Keratinocyte (primary cell): ENCODE results near the gene ELOA.
"Not testable (repeated sequence)": the region's sequence is repeated elsewhere in the genome, so short reads cannot be mapped to it uniquely, and the experiment has no call there.

Source experiments
- EZH2 ChIP-seq: IDR thresholded peaks from one replicate; pipeline ENCODE4 v1.6.1; 2012; ENCODE audit warnings: inconsistent platforms, mild to moderate bottlenecking, low read length, moderate library complexity
- TF ChIP-seq, protein P1 (sequence below), 3 experiments: IDR thresholded peaks in 1 of 3; conservative IDR thresholded peaks in 1 of 3; optimal IDR thresholded peaks in 1 of 3; 2 replicates in 2 of 3; 3 replicates in 1 of 3; pipeline versions ENCODE3 to v1.5.1; 2011; ENCODE audit warnings: low read length in 3 of 3, mild to moderate bottlenecking in 3 of 3, moderate library complexity in 2 of 3, control low read depth in 1 of 3, inconsistent platforms in 1 of 3; ENCODE audit not compliant: insufficient read depth in 2 of 3; ENCODE audit errors: extremely low read depth in 1 of 3

DNA sequence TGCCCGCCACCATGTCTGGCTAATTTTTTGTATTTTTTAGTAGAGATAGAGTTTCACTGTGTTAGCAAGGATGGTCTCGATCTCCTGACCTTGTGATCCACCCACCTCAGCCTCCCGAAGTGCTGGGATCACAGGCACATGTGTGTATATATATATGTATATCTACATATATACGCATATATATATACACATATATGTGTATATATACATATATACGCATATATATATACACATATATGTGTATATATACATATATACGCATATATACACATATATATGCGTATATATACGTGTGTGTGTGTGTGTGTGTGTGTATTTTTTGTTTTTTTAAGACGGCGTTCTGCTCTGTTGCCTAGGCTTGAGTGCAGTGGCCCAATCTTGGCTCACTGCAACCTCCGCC is 39.9 kb downstream of the ELOA start:
- TF ChIP-seq, protein P1, sequence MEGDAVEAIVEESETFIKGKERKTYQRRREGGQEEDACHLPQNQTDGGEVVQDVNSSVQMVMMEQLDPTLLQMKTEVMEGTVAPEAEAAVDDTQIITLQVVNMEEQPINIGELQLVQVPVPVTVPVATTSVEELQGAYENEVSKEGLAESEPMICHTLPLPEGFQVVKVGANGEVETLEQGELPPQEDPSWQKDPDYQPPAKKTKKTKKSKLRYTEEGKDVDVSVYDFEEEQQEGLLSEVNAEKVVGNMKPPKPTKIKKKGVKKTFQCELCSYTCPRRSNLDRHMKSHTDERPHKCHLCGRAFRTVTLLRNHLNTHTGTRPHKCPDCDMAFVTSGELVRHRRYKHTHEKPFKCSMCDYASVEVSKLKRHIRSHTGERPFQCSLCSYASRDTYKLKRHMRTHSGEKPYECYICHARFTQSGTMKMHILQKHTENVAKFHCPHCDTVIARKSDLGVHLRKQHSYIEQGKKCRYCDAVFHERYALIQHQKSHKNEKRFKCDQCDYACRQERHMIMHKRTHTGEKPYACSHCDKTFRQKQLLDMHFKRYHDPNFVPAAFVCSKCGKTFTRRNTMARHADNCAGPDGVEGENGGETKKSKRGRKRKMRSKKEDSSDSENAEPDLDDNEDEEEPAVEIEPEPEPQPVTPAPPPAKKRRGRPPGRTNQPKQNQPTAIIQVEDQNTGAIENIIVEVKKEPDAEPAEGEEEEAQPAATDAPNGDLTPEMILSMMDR (optimal IDR thresholded peaks at IDR 0.05 in 1 of 3, IDR thresholded peaks at IDR 0.05 in 1 of 3, conservative IDR thresholded peaks at IDR 0.05 in 1 of 3; ENCODE audit: extremely low read depth in 1 of 3, insufficient read depth in 2 of 3, low read length in 3 of 3): not testable (repeated sequence)
- TF ChIP-seq EZH2: not testable (repeated sequence)
